HG03280 (cell line): Measurements from ENCODE around the gene FBXO42.

ENCODE experiments used
- ATAC-seq: cut with Tn5 transposase; IDR thresholded peaks from one replicate; pipeline ENCODE4 v1.9.1; 2021; ENCODE audit warnings: mild to moderate bottlenecking, moderate library complexity; ENCODE audit not compliant: unreplicated experiment

FBXO42 gene

DNA sequence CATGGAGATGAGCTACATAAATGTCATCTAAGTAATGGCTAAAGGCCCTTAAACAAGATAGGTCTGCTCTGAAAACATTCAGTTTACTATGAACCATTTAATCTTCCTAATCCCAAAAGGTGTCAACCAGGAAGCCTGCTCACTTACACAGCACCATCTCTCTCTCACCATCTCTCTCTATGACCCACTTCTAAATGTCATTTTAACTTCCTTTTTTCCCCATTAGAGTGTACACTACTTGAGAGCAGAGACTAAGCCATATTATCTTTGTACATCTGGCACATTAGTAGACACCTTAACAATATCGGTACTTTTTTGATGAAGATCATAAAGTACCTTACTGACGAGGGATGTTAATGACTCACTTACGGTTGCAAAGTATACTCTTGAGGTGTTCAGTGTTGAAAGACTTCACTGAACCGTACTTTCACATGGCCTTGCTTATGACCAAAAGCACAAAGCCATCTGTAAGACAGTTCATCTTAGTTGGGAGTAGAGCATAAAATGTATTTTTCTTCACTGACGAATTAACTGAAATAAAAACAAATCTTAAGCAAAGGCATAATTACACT lies 25.4 kb downstream of the FBXO42 start:
- ATAC-seq = no peak

GRCh38 chr1:16324456-16324890 lies 27.8 kb downstream of the FBXO42 start:
- no peak for ATAC-seq

DNA sequence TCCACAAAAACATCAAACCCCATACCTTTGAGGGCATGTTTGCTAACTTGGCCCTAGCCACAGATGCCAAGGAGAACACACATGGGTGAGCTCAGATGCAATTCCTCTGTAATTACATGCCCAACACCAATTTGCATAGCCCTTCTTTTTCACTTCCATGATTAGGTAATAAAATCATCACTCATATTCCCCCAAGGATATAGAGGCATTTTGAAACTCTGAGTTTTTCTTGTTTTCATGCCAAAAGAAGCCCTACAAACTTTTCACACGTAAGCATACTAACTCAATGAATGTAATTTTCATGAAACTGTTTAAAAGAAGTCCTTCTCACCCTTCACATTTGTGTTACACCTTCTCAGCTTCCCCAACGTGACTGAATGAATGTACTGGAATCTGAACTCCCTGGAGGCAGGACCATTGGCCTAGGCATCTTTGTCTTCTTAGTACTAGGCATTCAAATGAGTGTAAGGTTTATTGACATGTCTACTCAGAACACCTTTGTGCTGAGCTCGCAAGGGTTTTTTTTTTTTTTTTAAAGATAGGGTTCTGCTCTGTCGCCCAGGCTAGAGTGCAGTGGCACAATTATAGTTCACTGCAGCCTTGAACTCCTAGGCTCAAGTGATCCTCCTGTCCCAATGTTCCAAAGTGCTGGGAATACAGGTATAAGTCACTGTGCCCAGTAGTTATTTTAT lies 31.0 kb downstream of the FBXO42 start:
- ATAC-seq = no peak

DNA sequence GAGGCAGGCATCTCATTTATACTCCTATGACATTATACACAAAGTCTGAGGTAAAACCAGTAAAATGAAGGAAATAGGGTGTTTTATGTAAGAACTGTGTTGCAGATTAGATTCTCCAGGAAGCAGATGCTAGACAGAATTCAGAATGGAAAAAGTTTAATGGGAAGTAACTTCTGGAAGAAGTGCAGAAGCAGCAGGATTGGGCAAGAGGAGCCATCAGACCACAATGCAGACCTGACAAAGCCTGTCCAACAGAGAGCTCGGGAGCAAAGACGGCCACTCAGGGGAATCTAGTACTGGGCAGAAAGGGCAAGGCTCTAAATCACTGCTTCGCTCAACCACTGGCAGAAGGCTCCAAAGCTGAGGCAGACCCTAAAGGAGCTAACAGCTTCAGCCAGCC lies 33.7 kb downstream of the FBXO42 start:
- ATAC-seq = no peak

DNA sequence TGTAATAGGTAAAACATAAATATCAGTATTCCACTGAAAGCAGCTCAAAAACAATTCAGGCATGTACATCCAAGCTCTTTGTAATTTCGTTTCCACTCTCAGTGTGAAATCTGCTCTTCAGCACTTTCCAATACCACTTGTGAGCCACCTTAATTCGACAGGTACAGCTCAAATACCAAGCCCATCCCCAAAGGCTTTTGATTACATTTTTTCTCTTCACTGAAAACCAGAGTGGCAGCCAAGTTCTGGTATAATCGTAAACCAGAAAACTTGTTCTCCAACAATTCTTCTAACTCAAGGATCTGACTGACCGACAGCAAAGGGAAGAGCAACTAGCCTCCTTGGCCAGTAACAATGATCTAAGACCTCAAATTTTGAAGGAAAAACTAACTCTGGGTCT lies 36.8 kb downstream of the FBXO42 start:
- ATAC-seq = no peak

DNA sequence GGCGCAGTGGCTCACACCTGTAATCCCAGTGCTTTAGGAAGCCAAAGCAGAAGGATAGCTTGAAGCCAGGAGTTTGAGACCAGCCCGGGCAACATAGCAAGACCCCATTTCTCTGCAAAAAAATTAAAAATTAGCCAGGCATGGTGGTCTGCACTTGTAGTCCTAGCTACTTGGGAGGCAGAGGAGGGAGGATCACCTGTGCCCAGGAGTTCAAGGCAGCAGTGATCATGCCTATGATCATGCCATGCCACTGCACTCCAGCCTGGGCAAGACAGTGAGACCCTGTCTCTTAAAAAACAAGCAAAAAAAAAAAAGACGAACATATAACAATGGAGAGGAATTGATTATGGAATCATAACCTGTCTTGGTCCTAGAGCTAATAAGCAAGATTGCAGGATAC lies 45.1 kb downstream of the FBXO42 start:
- ATAC-seq = no peak

DNA sequence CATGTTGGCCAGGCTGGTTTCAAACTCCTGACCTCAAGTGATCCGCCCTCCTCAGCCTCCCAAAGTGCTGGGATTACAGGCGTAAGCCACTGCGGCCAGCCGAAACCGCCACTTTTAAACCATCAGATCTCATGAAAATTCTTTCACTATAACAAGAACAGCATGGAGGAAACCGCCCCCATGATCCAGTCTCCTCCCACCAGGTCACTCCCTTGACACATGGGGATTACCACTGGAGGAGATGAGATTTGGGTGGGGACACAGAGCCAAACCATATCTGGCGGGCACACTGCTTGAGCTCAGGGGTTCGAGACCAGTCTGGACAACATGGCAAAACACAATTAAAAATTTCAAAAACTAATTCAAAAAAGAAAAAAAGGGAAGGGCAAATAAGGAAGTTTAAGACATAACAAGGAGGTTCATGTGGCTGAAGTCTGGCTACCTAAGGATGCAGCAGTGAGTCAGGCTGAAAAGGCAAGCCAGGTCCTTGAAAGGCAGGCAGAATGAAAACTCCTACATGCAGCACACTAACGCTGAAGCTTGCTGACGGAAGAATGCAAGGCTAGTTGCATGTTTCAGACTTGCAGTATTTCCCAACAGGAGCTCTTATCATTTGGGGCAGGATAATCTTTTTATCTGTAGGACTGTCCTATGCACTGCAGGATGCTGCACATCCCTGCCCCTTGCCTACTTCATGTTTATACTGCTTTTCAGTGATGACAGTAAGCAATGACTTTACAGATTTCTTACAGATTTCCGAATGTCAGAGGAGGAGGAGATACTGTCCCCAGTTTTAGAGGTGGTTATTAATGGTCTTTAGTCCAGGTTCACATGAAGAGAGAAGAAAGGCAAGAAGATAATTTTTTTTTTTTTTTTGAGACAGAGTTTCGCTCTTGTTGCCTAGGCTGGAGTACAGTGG lies 49.3 kb downstream of the FBXO42 start:
- no peak for ATAC-seq

GRCh38 chr1:16300436-16300835 lies 51.8 kb downstream of the FBXO42 start:
- no peak for ATAC-seq

GRCh38 chr1:16298653-16299052 lies 53.6 kb downstream of the FBXO42 start:
- ATAC-seq = no peak

DNA sequence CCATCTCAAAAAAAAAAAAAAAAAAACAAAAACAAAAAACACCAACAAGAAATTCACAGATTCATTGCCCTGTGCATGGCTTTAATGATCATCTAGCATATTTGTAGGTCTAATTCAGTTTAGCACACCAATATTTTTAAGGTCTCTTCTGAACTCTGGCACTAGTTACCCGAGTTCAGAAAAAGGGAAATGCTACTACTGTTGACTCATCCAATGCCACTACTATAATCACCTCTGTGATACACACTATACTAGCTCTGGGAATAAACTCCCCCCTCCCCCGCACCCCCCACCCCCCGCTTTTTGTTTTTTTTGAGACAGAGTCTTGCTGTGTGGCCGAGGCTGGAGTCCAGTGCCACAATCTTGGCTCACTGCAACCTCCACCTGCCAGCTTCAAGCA lies 55.6 kb downstream of the FBXO42 start:
- ATAC-seq = no peak

GRCh38 chr1:16294219-16295212 lies 57.8 kb downstream of the FBXO42 start:
- ATAC-seq = no peak

DNA sequence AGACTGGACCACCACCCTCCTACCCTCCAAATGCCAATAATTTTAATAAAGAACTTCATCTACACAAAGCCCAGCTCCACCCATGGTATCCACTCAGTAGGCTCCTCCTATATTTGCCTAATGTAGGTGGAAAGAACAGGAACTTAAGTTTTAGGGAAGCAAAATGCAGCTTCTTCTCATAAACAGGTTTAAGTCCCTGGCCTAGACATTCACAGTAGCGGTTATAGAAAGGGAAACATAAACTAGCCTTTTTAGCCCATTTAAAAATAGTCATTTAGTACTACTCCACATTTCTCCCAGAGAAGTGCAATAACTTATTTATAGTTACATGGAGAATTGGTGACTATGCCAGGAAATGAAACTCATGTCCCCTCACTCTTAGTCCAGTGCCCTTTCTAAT lies 58.7 kb downstream of the FBXO42 start:
- no peak for ATAC-seq

DNA sequence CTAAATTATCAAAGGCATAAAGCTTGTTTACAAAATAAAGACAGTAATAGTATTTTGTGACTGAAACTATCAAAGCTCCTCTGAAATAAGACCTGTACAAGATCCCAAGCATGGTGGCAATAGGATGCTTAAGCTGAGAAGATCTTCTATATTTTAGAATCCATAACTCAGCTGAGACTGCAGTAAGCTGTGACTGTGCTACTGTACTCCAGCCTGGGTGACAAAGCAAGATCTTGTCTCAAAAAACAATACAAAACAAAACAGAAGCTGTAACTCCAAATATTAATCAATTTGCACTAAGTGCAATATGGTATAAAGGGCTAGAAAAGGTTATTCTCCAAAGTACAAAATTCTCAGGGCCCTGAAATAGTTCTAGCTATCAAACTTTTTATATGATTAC lies 59.5 kb downstream of the FBXO42 start:
- ATAC-seq = no peak

GRCh38 chr1:16289959-16290358 lies 62.3 kb downstream of the FBXO42 start:
- ATAC-seq = no peak

GRCh38 chr1:16286122-16286521 lies 66.2 kb downstream of the FBXO42 start:
- ATAC-seq = no peak

DNA sequence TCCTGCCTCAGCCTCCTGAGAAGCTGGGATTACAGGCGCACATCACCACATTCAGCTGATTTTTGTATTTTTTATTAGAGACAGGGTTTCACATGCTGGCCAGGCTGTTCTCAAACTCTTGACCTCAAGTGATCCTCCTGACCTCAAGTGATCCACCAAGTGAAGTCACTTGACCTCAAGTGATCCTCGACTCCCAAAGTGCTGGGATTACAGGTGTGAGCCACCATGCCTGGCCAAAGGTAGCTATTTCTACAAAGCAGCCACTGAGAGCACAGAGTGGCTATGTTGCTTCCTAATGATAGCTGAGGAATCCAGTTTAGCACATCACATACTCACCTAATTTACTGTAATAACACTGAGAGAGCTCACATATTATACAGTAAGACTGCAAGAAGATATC lies 70.5 kb downstream of the FBXO42 start:
- no peak for ATAC-seq

DNA sequence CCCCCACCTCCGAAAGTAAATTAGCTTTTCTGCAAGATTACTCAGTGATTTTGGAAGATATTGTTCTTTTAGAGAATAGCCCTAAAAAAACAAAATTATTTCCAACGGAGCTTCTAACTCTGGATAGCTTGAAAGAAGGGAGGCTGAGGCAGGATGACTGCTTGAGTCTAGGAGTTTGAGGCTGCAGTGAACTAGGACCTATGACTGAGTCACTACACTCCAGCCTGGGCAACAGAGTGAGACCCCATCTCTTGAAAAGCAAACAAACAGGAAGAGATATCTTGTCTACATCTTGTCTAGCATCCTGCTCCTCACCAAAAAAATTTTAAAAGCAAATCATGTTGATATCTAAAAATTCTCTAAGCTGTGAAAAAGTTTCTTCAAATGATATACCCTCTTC lies 73.1 kb downstream of the FBXO42 start:
- no peak for ATAC-seq

GRCh38 chr1:16276302-16277030 lies 75.8 kb downstream of the FBXO42 start:
- no peak for ATAC-seq

- no peak for ATAC-seq
Measured at GRCh38 chr1:16275591-16275990, 76.7 kb downstream of the FBXO42 start.

DNA sequence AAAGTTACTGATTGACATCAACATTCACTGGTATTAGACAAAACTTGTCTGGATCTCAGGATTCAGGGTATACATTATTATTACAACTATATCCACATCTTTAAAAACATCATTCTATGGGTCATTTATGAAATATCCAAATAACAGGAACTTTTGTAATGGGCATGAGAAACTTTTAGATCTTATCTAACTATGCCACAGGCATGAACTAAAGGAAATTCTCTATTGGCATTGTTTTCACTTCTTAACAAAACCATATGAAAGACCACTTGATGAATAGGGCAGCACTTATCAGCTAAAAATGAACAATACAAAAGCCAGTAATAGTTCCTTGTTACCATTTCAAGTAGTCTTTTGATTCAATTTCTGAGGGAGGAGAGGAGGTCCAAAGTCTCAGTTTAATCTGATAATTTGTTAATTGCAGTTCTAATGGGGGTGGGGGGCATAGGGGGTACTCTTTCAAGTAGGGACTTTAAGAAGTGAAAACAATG lies 84.5 kb downstream of the FBXO42 start:
- no peak for ATAC-seq
